Fibroblast of skin of right quadriceps (primary cell): ENCODE data around the gene TAX1BP3.

Experiments used
- DNase-seq: peaks from one replicate; pipeline ENCODE4 v3.0.0-alpha.2; 2013

The TAX1BP3 gene

GRCh38 chr17:3657874-3658783 is 10.2 kb downstream of the TAX1BP3 start:
- DNase-seq: no peak

GRCh38 chr17:3657588-3657869 is 10.8 kb downstream of the TAX1BP3 start:
- DNase-seq: no peak

GRCh38 chr17:3656755-3657587 is 11.4 kb downstream of the TAX1BP3 start:
- DNase-seq: no peak

- DNase-seq: no peak
These were observed 12.0 kb downstream of the TAX1BP3 start for GRCh38 chr17:3656353-3656752.

GRCh38 chr17:3655766-3656165 is 12.6 kb downstream of the TAX1BP3 start:
- no peak for DNase-seq

GRCh38 chr17:3647769-3648555 is 20.4 kb downstream of the TAX1BP3 start:
- peak; percentile 52 for DNase-seq

GRCh38 chr17:3647251-3647650 is 21.1 kb downstream of the TAX1BP3 start:
- no peak for DNase-seq

- DNase-seq: no peak
These were observed 23.1 kb downstream of the TAX1BP3 start for GRCh38 chr17:3645310-3645709.

GRCh38 chr17:3643889-3644349 is 24.5 kb downstream of the TAX1BP3 start:
- DNase-seq: no peak

GRCh38 chr17:3641717-3642486 is 26.5 kb downstream of the TAX1BP3 start:
- no peak for DNase-seq

- no peak for DNase-seq
These were observed 27.4 kb downstream of the TAX1BP3 start for GRCh38 chr17:3641014-3641413.

GRCh38 chr17:3639981-3640596 is 28.3 kb downstream of the TAX1BP3 start:
- peak; percentile 42 for DNase-seq

- DNase-seq: no peak
These were observed 31.4 kb downstream of the TAX1BP3 start for GRCh38 chr17:3636908-3637373.

- peak; percentile 96 for DNase-seq
These were observed 32.0 kb downstream of the TAX1BP3 start, which contains the start of the genes CTNS and SHPK for GRCh38 chr17:3636154-3636907. Gene CTNS (plus strand): TSS chr17:3636760. CDS start chr17:3640207, 3,447 bp downstream. Gene SHPK (minus strand): TSS chr17:3636250. CDS start chr17:3636219, 31 bp downstream.

GRCh38 chr17:3635474-3636153 is 32.8 kb downstream of the TAX1BP3 start:
- DNase-seq: no peak

- DNase-seq: no peak
These were observed 36.1 kb downstream of the TAX1BP3 start for GRCh38 chr17:3632287-3632686.

- no peak for DNase-seq
These were observed 37.6 kb downstream of the TAX1BP3 start for GRCh38 chr17:3630781-3631180.

GRCh38 chr17:3627769-3628167 is 40.6 kb downstream of the TAX1BP3 start:
- no peak for DNase-seq

GRCh38 chr17:3626831-3627768 is 41.3 kb downstream of the TAX1BP3 start:
- no peak for DNase-seq
